K562 (cell line): ENCODE measurements around the gene PRDM4. TPM values are rescaled to one million over a fixed set of nuclear protein-coding genes. Genes with fewer than 3 reads are reported as not detected.

Experiments
- MTA1 ChIP-seq: fragments of 450-650 bp; IDR thresholded peaks from 2 replicates; pipeline ENCODE4 v1.6.1; 2017; ENCODE audit warnings: borderline replicate concordance
- NBN ChIP-seq: fragments of 450-650 bp; IDR thresholded peaks from 2 replicates; pipeline ENCODE4 v1.6.1; 2016; ENCODE audit warnings: low read depth, mild to moderate bottlenecking
- NCOA2 ChIP-seq, 2 experiments: fragments of 450-650 bp; IDR thresholded peaks; 2 replicates each; pipeline ENCODE4 v1.6.1; 2018; ENCODE audit warnings: mild to moderate bottlenecking in 2 of 2, moderate library complexity in 1 of 2; ENCODE audit not compliant: partially characterized antibody in 2 of 2
- PHF20 ChIP-seq: fragments of 450-650 bp; IDR thresholded peaks from 2 replicates; pipeline ENCODE4 v1.6.1; 2018; ENCODE audit not compliant: partially characterized antibody
- SMAD4 ChIP-seq: fragments of 250-450 bp; sonication (Bioruptor Pico); conservative IDR thresholded peaks from 2 replicates; pipeline ENCODE4 v1.8.0; 2021; ENCODE audit warnings: inconsistent platforms, mild to moderate bottlenecking, moderate library complexity
- SP1 ChIP-seq: sonication (generic); formaldehyde crosslinking; IDR thresholded peaks from 2 replicates; pipeline ENCODE4 v1.8.1; 2022; ENCODE audit warnings: mild to moderate bottlenecking, missing genetic modification reagents
- SRSF3 ChIP-seq: fragments of 200-400 bp; formaldehyde crosslinking; IDR thresholded peaks from 2 replicates; pipeline ENCODE4 v1.6.1; 2016; ENCODE audit warnings: mild to moderate bottlenecking, low read length, moderate library complexity; ENCODE audit not compliant: insufficient read depth
- SUPT5H ChIP-seq: fragments of 450-650 bp; IDR thresholded peaks from 2 replicates; pipeline ENCODE4 v1.6.1; 2016
- ZNF217 ChIP-seq: sonication (generic); formaldehyde crosslinking; IDR thresholded peaks from 2 replicates; pipeline ENCODE4 v1.8.0; 2022; ENCODE audit warnings: mild to moderate bottlenecking, missing genetic modification reagents
- ZNF384 ChIP-seq: IDR thresholded peaks from 2 replicates; pipeline ENCODE4 v1.6.1; 2012; ENCODE audit warnings: low read depth, low read length, improper control_type of control experiment
- polyA plus RNA-seq, 8 experiments: library from polyadenylated mRNA; depleted of rRNA in 4 of 8; stranded (reverse) in 5 of 8; unstranded in 3 of 8; fragments of >200 nt; fragmentation: Nextera tagmentation in 2 of 8; fragmentation: Illumina TruSeq in 1 of 8; extraction: Ambion mirVana in 2 of 8; extraction: Trizol in 1 of 8; gene quantifications; 2 replicates each; pipeline versions ENCODE4 v1.2.1 to v1.2.3, GENCODE V29; 2011 to 2014; ENCODE audit warnings: inconsistent platforms in 1 of 8, missing spikeins in 1 of 8
- total RNA-seq, 7 experiments: library from RNA; depleted of rRNA in 6 of 7; stranded (reverse); fragments of >200 nt in 6 of 7; fragmentation: Illumina TruSeq in 2 of 7; extraction: Trizol in 2 of 7; gene quantifications; 2 replicates each; pipeline versions ENCODE4 v1.2.1 to v1.2.3, GENCODE V29; 2011 to 2021; ENCODE audit warnings: low replicate concordance in 1 of 7
- TF ChIP-seq, protein P1 (sequence below): sonication (generic); formaldehyde crosslinking; IDR thresholded peaks from 2 replicates; pipeline ENCODE4 v1.8.0; 2022; ENCODE audit warnings: mild to moderate bottlenecking, low read depth, missing genetic modification reagents
- TF ChIP-seq, protein P2 (sequence below): sonication (generic); formaldehyde crosslinking; IDR thresholded peaks from 2 replicates; pipeline ENCODE4 v1.9.0; 2022; ENCODE audit warnings: mild to moderate bottlenecking, missing genetic modification reagents

PRDM4 gene
- total and polyA plus RNA-seq, 9 of the 15 experiments (the other 6 are each of a cell fraction or from before 2014, with no cell fraction given): 5.9 to 26.0 (median 20.0) TPM

DNA sequence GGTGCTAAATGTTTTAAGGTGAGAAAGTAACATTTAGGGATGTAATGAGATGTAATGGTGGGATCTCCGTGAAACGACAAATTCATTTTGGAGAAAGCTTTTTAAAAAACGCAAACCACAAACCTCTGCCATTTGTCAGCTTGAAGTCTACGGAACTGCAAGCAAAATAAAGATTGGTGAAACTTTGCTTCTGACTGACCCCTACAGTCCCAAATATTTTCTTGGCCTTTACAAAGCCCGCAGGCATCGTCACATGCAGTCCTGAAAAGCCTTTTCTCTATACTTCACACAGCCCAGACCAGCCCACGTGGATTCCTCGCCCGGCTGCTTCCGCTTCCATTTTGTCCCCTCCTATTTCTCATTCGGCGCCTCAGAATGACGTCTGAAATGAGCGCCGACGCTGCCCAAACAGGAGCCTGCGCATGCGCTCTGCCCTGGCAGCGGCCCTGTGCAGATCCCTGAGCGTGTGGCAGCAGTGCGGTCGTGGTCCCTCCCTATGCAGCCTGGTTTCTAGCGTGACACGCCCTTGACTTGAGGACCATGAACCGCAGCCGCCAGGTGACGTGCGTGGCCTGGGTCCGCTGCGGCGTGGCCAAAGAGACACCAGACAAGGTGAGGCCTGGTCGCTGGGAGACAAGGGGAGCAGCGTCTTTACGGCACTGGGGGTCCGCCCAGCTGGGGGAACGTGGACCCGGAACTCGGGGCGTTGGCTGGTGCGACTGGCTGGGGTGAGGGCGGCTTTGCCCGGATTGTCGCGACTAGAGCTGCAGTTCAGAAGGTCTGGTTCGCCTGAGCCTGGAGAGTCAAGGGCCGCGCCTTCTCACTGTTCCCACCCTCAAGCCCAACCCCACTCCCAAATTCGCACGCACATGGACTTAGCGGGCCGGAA, 75.3 kb downstream of the PRDM4 start, which contains the start of gene PWP1 (continued):
- TF ChIP-seq, protein P1, sequence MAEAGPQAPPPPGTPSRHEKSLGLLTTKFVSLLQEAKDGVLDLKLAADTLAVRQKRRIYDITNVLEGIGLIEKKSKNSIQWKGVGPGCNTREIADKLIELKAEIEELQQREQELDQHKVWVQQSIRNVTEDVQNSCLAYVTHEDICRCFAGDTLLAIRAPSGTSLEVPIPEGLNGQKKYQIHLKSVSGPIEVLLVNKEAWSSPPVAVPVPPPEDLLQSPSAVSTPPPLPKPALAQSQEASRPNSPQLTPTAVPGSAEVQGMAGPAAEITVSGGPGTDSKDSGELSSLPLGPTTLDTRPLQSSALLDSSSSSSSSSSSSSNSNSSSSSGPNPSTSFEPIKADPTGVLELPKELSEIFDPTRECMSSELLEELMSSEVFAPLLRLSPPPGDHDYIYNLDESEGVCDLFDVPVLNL (CRISPR knock-in tag): 0 out of 2 replicates have a peak, but pooled peaks have one; percentile 32
- TF ChIP-seq SUPT5H (peak; percentile 82), ZNF217 (CRISPR knock-in tag) (no peak), SRSF3 (no peak), NBN (peak; percentile 88), NCOA2 (IDR thresholded peaks at IDR 0.05; ENCODE audit: partially characterized antibody in 2 of 2) (peak in 1 of 2 experiments; percentile 36), ZNF384 (0 out of 2 replicates have a peak, but pooled peaks have one; percentile 9), SMAD4 (CRISPR knock-in tag) (no peak), MTA1 (peak; percentile 99), PHF20 (peak; percentile 96), SP1 (CRISPR knock-in tag) (peak; percentile 79)
- TF ChIP-seq, protein P2, sequence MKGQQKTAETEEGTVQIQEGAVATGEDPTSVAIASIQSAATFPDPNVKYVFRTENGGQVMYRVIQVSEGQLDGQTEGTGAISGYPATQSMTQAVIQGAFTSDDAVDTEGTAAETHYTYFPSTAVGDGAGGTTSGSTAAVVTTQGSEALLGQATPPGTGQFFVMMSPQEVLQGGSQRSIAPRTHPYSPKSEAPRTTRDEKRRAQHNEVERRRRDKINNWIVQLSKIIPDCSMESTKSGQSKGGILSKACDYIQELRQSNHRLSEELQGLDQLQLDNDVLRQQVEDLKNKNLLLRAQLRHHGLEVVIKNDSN: peak; percentile 33; the same call in 1 of the 2 replicates
